ENCODE measurements around the gene RIMBP2.

GRCh38 chr12:130625201-130625600 is 90.9 kb downstream of the RIMBP2 start:
- TF ChIP-seq ZNF10 (tag by site-specific recombination; IDR thresholded peaks at IDR 0.05) (no peak), TCF7L2 (IDR thresholded peaks at IDR 0.05; ENCODE audit: borderline replicate concordance, low read depth, low read length) (no peak), HOXA7 (CRISPR knock-in tag; IDR thresholded peaks at IDR 0.05; ENCODE audit: borderline replicate concordance) (no peak), ZNF350 (tag by site-specific recombination; IDR thresholded peaks at IDR 0.05) (no peak), CTCF (tag by site-specific recombination; IDR thresholded peaks at IDR 0.05) (no peak), RBAK (tag by site-specific recombination; IDR thresholded peaks at IDR 0.05) (no peak), ZNF146 (tag by site-specific recombination; IDR thresholded peaks at IDR 0.05) (no peak), ZNF548 (tag by site-specific recombination; IDR thresholded peaks at IDR 0.05) (no peak), ZNF555 (tag by site-specific recombination; conservative IDR thresholded peaks at IDR 0.05) (no peak), REPIN1 (tag by site-specific recombination; IDR thresholded peaks at IDR 0.05; ENCODE audit: low read depth) (no peak), ZFP37 (tag by site-specific recombination; IDR thresholded peaks at IDR 0.05) (no peak), SP7 (tag by site-specific recombination; IDR thresholded peaks at IDR 0.05) (no peak), ZNF19 (tag by site-specific recombination; IDR thresholded peaks at IDR 0.05; ENCODE audit: low read depth) (no peak), ZNF37A (tag by site-specific recombination; IDR thresholded peaks at IDR 0.05) (no peak)

All from HEK293 (cell line).